A549 (cell line): ENCODE results near the gene CCNE1.

Source experiments
- CTCF ChIP-seq: fragments of >200 bp; sonication (Bioruptor Twin); formaldehyde crosslinking; IDR thresholded peaks from 3 replicates; pipeline ENCODE4 v1.5.1; 2016
- ELK1 ChIP-seq: fragments of 150-350 bp; IDR thresholded peaks from 2 replicates; pipeline ENCODE4 v1.6.1; 2014; ENCODE audit warnings: low read depth, mild to moderate bottlenecking, low read length
- HMGXB4 ChIP-seq: fragments of 250-450 bp; sonication (Bioruptor Pico); IDR thresholded peaks from 2 replicates; pipeline ENCODE4 v1.5.0; 2021; ENCODE audit warnings: mild to moderate bottlenecking, moderate library complexity, borderline replicate concordance
- KDM1A ChIP-seq: fragments of 200-600 bp; sonication (generic); IDR thresholded peaks from 2 replicates; pipeline ENCODE4 v1.6.1; 2016; ENCODE audit warnings: low read depth, mild to moderate bottlenecking
- MAX ChIP-seq: IDR thresholded peaks from 2 replicates; pipeline ENCODE4 v1.6.1; 2012
- POLR2A ChIP-seq: IDR thresholded peaks from 2 replicates; pipeline ENCODE4 v1.6.1; 2012; ENCODE audit warnings: mild to moderate bottlenecking, low read length
- RAD21 ChIP-seq, 2 experiments: fragments of >200 bp in 1 of 2; sonication (Bioruptor Twin) in 1 of 2; formaldehyde crosslinking in 1 of 2; IDR thresholded peaks in 1 of 2; conservative IDR thresholded peaks in 1 of 2; 2 replicates in 1 of 2; 3 replicates in 1 of 2; pipeline ENCODE4 v1.6.1; 2012 to 2018; ENCODE audit warnings: inconsistent platforms in 1 of 2
- RCOR1 ChIP-seq: fragments of 150-350 bp; IDR thresholded peaks from 2 replicates; pipeline ENCODE4 v1.6.1; 2014; ENCODE audit warnings: antibody characterized with exemption, low read length, low read depth
- RFX5 ChIP-seq: fragments of 450-650 bp; IDR thresholded peaks from 2 replicates; pipeline ENCODE4 v1.7.1; 2014; ENCODE audit warnings: antibody characterized with exemption, mild to moderate bottlenecking, moderate library complexity
- USF2 ChIP-seq: fragments of 450-650 bp; IDR thresholded peaks from 2 replicates; pipeline ENCODE4 v1.6.1; 2014; ENCODE audit warnings: antibody characterized with exemption
- ZFP36 ChIP-seq: fragments of 450-650 bp; IDR thresholded peaks from 2 replicates; pipeline ENCODE4 v1.6.1; 2014; ENCODE audit warnings: borderline replicate concordance; ENCODE audit not compliant: partially characterized antibody

GRCh38 chr19:29769997-29770396, 41.8 kb upstream of the CCNE1 start:
- no peak for TF ChIP-seq CTCF
- no peak; the same call in 1 of the 2 replicates for TF ChIP-seq POLR2A
- TF ChIP-seq ZFP36, result no peak
- TF ChIP-seq RFX5, result no peak
- no peak for TF ChIP-seq KDM1A
- TF ChIP-seq RAD21 (conservative IDR thresholded peaks at IDR 0.05 in 1 of 2, IDR thresholded peaks at IDR 0.05 in 1 of 2), result no peak
- no peak for TF ChIP-seq USF2
- no peak for TF ChIP-seq HMGXB4 (CRISPR knock-in tag)
- no peak for TF ChIP-seq RCOR1
- no peak for TF ChIP-seq ELK1
- TF ChIP-seq MAX, result no peak
